ENCODE data around the gene UHRF1.

UHRF1 gene

DNA sequence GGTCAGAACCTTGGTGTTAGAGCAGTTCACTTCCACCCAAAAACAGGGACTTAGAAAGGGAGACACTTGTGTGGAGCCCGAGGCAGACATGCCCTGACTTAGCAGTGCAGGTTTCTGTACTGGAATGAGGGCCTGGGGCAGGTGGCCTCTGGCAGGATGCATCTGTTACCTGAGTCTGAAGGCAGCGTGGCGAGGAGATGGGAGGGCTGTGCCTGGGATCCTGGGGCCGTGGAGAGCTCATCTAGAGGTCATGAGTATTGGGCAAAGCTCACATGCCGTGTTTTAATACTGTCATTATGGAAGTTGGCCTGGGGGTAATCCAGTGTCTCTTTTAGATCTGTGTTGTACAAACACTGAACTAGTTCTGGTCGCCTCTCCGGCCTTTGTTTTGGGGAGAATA lies 81.0 kb downstream of the UHRF1 start:
- DNase-seq (ENCODE audit: low read depth) = no peak

DNA sequence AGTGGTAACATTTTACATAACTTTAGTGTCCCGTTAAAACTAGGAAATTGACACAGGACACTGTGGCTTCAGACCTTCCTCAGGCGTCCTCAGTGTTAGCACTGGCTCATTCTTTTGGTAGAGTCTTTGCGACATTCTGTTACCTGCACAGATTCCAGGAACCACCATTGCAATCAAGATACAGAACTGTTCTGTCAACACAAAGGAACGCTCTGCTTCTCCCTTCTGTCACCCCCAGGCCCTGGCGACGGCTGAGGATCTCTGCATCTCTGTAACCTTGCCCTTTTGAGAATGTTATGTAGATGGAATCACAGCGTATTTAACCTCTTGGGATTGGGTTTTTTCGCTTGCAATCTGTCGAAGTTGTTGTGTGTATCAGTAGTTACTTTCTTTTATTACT lies 82.2 kb downstream of the UHRF1 start:
- no peak for DNase-seq (ENCODE audit: low read depth)

DNA sequence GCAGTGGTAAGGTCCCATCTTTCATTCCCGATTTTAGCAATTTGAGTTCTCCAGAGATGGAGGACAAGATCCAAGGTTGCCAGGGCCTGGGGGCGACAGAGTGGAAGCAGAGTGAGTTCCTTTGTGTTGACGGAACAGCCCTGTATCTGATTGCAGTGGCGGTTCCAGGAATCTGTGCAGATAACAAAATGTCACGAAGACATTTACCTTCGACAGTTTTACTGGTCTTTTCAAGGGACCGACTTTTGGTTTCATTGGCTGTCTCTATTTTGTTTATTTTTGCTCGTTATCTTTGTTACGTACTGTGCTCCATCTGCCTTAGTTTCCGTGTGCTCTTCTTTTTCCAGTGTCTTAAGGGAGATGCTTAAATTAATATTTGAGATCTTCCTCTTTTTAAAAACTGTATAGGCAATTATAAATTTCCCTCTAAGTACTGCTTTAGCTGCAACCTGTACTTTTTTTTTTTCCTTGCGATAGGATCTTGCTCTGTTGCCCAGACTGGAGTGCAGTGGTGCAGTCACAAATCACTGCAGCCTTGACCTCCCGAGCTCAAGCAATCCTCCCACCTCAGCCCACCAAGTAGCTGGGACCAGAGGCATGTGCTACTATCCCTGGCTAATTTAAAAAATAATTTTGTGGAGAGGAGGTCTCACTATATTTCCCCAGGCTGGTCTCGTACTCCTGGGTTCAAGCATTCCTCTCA lies 82.8 kb downstream of the UHRF1 start:
- DNase-seq (ENCODE audit: low read depth) = no peak

DNA sequence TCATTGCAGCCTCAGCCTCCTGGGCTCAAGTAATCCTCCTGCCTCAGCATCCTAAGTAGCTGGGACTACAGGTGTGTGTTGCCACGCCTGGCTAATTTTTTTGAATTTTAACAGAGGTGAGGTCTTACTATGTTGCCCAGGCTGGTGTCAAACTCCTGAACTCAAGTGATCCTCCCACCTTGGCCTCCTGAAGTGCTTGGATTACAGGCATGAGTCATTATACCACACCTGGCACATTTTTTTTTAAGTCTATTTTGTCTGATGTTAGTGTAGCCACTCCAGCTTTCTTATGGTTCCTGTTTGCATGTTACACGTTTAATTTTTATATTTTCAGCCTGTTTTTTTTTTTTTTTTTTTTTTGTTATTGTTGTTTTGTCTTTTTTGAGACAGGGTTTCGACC lies 84.4 kb downstream of the UHRF1 start:
- no peak for DNase-seq (ENCODE audit: low read depth)

DNA sequence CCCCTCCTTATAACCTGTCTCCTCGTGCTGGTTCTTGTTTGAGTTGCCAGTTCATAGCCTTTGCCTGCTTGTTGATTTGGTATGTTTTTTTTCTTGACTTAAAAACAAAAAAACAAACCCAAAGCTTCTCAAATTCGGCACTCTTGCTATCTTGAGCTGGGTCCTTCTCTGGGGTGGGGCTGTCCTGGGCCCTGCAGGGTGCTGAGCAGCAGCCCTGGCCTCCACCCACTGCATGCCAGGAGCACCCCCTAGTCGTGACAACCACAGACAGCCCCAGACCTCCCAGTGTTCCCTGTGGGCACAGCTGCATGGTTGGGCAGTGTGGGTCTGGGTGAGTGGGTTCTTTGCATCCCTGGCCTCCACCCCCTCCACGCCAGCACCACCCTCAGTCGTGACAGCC lies 87.4 kb downstream of the UHRF1 start:
- no peak for DNase-seq (ENCODE audit: low read depth)

DNA sequence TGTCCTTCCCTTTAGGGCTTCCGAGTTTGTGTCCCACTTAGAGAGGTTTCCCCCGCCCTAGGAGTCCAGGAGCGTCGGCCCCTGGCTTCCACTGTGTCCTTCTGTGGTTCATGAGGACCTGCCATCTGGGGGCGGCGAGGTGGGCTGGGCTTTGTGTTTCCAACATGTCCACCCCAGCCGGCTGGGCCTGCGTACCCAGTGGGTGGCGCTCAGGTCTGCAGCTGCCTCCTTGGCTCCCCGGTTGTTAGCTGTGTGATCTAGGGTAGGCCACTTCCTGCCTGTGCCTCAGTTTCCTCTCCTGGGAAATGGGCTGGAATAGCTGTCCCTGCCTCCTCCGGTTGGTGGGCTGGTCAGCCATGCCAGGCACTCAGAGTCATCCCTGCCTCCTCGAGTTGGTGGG lies 88.0 kb downstream of the UHRF1 start:
- DNase-seq (ENCODE audit: low read depth) = no peak

DNA sequence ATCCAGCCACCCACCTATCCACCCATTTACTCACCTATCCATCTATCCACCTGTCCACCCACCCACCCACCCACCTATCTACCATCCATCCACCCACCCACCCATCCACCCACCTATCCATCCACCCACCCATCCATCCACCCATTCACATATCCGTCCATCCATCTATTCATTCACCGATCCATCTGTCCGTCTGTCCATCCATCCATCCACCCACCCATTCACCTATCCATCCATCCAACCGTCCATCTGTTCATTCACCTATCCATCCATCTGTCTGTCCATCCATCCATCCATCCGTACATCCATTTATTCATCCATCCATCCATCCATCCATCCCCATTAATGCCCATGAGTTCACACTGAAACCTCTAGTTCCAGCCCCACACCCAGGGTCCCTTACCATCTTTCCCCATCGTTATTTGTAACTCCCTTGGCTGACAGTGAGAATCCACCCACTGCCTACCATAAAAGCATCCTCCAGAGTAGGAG lies 90.9 kb downstream of the UHRF1 start:
- no peak for DNase-seq (ENCODE audit: low read depth)

DNA sequence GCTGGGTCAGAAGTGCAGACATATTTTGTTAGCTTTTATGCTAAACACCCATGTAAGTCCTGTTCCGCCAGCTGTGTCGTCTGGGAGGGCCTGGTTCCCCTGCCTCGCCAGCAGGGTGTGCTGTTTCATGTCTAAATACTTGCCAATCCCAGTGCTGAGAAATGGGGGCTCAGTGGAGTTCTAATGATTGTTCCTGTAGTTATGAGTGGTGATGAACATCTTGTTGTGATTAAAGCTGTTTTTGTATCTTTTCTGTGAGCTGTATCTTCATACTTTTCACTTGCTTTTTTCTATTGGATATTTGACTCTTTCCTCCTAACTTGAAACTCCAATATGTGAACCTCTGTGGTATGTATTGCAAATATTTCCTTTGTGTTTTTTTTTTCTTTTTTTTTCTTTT lies 92.3 kb downstream of the UHRF1 start:
- DNase-seq (ENCODE audit: low read depth) = no peak

DNA sequence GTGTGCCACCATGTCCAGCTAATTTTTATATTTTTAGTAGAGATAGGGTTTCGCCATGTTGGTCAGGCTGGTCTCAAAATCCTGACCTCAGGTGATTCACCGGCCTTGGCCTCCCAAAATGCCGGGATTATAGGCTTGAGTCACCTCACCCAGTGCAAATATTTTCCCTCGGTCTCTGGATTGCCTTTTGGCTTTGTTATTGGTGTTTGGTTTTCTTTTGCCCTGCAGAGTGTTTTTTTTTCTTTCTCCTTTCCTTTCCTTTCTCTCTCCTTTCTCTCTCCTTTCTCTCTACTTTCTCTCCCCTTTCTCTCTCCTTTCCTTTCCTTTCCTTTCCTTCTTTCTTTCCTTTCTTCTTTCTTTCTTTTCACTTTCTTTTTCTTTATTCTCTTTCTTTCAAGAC lies 92.8 kb downstream of the UHRF1 start:
- DNase-seq (ENCODE audit: low read depth) = no peak

DNA sequence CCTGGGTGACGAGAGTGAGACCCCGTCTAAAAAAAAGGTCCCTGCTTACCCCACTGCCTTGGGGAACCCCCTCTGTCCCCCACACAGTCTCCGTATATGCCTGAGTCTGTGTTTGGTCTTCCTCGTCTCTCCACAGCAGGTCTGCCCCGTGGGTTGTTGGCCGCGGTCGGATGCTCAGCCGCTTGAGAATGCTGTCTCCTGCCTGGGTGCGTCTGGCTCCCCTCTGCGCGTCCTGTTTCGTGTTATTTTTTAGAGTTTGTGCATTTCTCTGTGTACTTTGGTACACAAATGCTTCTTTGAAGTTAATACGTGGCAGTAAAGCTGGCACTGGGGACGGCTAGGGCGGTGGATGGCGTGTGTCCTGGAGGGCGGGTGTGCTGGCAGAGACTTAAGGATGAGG lies 94.5 kb downstream of the UHRF1 start:
- DNase-seq (ENCODE audit: low read depth) = no peak

DNA sequence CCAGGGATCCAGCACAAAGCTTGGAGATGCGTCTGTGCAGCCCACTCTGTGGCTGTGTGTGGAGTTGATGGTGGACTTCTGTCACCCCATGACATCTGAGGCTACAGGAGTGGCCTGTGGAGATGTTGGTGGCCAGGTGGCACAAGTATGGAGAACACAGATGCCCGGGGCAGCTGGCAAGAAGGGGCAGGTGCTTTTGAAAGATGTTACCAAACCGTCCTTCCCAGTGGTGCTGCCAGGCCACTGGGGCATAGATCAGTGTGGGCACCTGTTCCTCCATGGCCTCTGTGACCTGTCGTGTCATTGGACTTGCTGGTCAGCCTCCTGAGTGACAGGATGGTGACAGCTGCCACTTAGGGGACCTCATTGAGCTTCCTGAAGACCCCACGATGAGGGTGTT lies 95.8 kb downstream of the UHRF1 start:
- no peak for DNase-seq (ENCODE audit: low read depth)

DNA sequence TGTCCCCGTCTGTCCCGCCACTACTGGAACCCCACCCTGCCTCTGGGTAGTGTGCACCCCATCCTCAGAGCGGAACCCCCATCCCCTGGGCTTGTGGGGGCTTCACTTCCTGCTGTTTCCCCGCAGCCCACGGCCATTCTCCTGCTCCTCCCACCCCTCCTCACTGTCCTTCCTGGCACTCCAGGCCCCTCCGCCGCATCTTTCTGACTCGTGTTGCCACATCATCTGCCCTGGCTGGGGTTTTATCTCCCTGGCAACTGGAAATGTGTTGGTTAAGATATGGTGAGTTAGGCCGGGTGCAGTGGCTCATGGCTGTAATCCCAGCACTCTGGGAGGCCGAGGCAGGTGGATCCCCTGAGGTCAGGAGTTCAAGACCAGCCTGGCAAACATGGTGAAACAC lies 96.9 kb downstream of the UHRF1 start:
- no peak for DNase-seq (ENCODE audit: low read depth)

DNA sequence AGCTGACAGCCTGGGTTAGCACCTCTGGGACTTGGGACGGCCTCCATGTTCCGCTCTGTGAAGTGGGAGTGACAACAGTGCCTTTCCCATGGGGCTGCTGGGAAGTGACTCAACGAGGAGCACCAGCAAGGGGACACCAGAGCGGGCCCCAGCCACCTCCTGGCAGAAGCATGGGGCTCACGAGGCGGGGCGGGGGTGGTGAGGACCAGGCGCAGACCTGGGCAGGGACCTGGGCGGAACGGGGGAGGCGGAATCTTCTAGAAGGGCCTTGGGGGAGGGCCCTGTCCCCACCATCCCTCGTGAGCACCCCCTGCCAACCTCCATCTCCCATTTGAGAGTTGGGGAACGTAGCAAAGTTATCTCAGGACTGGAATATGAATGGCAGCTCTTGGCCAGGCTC lies 97.5 kb downstream of the UHRF1 start:
- no peak for DNase-seq (ENCODE audit: low read depth)

Data from non-pigmented ciliary epithelial cell (primary cell).